HK-2 (cell line): ENCODE results near the gene GRHPR.

ENCODE experiments used
- DNase-seq: peaks from one replicate; pipeline ENCODE4 v3.0.0-alpha.2; 2018; ENCODE audit not compliant: unreplicated experiment

The GRHPR gene

GRCh38 chr9:37398464-37399025 lies 24.0 kb upstream of the GRHPR start:
- no peak for DNase-seq

GRCh38 chr9:37399336-37399735 lies 23.2 kb upstream of the GRHPR start:
- DNase-seq: no peak

- no peak for DNase-seq
Observed at GRCh38 chr9:37404590-37404989, 17.9 kb upstream of the GRHPR start.

GRCh38 chr9:37405350-37405749 lies 17.1 kb upstream of the GRHPR start:
- DNase-seq: no peak

- DNase-seq: no peak
Observed at GRCh38 chr9:37405764-37406380, 16.6 kb upstream of the GRHPR start.

GRCh38 chr9:37406603-37407401 lies 15.7 kb upstream of the GRHPR start:
- DNase-seq: no peak

- no peak for DNase-seq
Observed at GRCh38 chr9:37407468-37407867, 15.0 kb upstream of the GRHPR start.

GRCh38 chr9:37408933-37409710 lies 13.4 kb upstream of the GRHPR start:
- DNase-seq: no peak

- DNase-seq: no peak
Observed at GRCh38 chr9:37410354-37410861, 12.1 kb upstream of the GRHPR start.

GRCh38 chr9:37410969-37411785 lies 11.3 kb upstream of the GRHPR start:
- no peak for DNase-seq

GRCh38 chr9:37412431-37413151 lies 9.9 kb upstream of the GRHPR start:
- no peak for DNase-seq

- DNase-seq: no peak
Observed at GRCh38 chr9:37413311-37413710, 9.2 kb upstream of the GRHPR start.

GRCh38 chr9:37414503-37414943 lies 8.0 kb upstream of the GRHPR start:
- DNase-seq: no peak

- DNase-seq: peak; percentile 66
Observed at GRCh38 chr9:37415011-37415719, 7.3 kb upstream of the GRHPR start.

GRCh38 chr9:37417252-37417803 lies 5.2 kb upstream of the GRHPR start:
- no peak for DNase-seq

- DNase-seq: no peak
Observed at GRCh38 chr9:37417857-37418618, 4.5 kb upstream of the GRHPR start.

GRCh38 chr9:37419204-37419603 lies 3.3 kb upstream of the GRHPR start:
- no peak for DNase-seq

GRCh38 chr9:37420271-37421215 lies 2.0 kb upstream of the GRHPR start:
- no peak for DNase-seq
